ENCODE measurements around the gene LCE3A.

Gene LCE3A

DNA sequence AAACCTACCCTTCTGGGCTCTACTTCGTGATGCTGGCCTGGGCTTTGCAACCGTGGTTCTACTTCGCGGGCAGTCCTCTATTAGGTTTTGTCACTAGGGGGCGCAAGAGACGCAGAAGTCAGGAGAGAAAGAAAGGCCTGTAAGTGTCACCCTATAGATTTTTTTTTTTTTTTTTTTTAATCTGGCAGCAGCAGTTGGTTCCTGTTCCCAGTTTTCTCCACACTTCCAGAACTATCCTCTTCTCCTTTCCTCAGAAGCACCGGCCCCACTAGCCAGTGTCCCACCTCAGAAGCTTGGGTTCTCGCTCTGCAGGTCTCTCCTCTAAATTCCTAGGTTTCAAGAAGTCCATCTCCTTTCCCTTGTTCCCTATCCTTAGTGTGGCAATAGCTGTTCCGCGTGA lies 31.2 kb upstream of the LCE3A start:
- H3K4me3 ChIP-seq (ENCODE audit: control insufficient read depth, low read depth, low read length), result no peak overlapping the region
- TF ChIP-seq, protein P1, sequence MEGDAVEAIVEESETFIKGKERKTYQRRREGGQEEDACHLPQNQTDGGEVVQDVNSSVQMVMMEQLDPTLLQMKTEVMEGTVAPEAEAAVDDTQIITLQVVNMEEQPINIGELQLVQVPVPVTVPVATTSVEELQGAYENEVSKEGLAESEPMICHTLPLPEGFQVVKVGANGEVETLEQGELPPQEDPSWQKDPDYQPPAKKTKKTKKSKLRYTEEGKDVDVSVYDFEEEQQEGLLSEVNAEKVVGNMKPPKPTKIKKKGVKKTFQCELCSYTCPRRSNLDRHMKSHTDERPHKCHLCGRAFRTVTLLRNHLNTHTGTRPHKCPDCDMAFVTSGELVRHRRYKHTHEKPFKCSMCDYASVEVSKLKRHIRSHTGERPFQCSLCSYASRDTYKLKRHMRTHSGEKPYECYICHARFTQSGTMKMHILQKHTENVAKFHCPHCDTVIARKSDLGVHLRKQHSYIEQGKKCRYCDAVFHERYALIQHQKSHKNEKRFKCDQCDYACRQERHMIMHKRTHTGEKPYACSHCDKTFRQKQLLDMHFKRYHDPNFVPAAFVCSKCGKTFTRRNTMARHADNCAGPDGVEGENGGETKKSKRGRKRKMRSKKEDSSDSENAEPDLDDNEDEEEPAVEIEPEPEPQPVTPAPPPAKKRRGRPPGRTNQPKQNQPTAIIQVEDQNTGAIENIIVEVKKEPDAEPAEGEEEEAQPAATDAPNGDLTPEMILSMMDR (conservative IDR thresholded peaks at IDR 0.05; ENCODE audit: control insufficient read depth, insufficient read depth, low read depth, low read length), result peak; percentile 74
- DNase-seq (ENCODE audit: low read depth), result peak; percentile 63

DNA sequence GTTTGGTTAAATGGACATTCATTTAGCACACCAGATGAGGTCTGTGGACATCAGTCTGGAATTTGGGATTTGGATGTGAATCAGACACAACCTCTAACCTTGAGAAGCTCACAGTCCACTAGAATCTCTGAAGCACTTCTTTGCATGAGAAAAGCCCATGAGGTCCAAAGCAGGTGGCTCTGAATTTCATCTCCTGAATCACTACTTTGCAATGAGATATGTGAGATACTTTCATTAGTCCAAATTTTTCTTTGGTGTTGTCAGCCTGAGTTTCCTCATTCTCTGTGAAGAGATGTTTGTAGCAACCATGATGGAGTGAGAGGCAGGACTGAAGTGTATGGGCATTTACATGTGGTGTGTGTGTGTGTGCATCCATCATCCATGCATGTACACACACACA lies 23.8 kb upstream of the LCE3A start:
- no peak overlapping the region for H3K4me3 ChIP-seq (ENCODE audit: control insufficient read depth, low read depth, low read length)
- DNase-seq (ENCODE audit: low read depth), result peak; percentile 3
- TF ChIP-seq, protein P1 (conservative IDR thresholded peaks at IDR 0.05; ENCODE audit: control insufficient read depth, insufficient read depth, low read depth, low read length), result no peak

DNA sequence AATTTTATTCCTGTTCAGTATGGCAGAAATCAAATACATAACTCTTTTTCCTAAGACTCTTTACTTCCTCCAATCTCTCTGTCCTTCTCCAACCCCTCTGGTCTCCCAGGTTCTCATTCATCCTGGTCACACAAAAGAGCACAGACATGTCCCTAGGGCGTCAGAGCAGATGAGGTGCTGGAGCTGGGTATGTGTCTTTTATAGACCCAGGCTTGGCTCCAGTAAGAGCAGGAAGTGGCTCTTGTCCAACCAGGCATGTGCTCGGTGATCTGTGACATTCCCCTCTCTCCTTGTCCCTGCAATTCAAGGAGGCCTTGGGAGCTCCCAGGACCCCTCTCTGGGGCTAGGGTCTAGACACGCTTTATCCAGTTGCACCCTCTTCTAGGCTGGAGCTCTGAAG lies 22.2 kb upstream of the LCE3A start:
- H3K4me3 ChIP-seq (ENCODE audit: control insufficient read depth, low read depth, low read length), result no peak overlapping the region
- DNase-seq (ENCODE audit: low read depth), result no peak
- TF ChIP-seq, protein P1 (conservative IDR thresholded peaks at IDR 0.05; ENCODE audit: control insufficient read depth, insufficient read depth, low read depth, low read length), result no peak

DNA sequence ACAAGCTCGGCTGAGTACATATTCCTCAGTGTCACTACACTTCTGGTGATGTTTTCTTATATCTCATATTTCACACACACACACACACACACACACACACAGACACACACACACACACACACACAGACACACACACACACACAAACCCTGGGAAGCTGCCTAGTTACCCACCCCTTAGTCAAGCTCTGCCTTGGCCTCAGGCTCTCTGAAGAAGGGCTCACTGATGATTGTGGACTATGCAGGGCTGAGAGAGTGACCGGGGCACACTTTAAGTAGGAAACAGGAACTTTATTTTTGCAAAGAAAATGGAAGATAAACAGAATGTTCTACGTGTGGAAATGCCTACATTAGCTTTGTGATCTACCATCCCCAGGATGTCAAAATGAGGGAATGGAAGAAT lies 21.0 kb upstream of the LCE3A start:
- TF ChIP-seq, protein P1 (conservative IDR thresholded peaks at IDR 0.05; ENCODE audit: control insufficient read depth, insufficient read depth, low read depth, low read length), result no peak
- DNase-seq (ENCODE audit: low read depth), result no peak

DNA sequence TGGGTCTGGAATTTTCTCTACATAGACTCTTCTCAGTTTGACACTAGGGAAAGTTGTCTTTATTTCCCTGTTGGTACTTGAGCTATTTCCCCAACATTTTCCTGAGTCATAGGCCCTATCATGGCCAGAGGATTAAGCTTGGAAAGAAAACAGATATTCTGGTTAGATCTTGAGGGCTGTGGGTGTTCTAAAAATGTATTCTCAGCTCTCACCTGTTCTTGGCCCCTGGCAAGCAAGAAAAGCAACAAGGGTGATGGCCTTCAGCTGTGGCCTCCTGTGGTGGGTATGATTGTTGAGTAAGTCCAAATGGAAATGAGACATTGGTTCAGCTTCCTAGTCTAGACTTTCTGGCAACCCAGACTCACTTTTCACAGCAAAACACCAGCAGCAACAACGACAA lies 17.4 kb upstream of the LCE3A start:
- no peak for DNase-seq (ENCODE audit: low read depth)
- H3K4me3 ChIP-seq (ENCODE audit: control insufficient read depth, low read depth, low read length), result no peak overlapping the region
- TF ChIP-seq, protein P1 (conservative IDR thresholded peaks at IDR 0.05; ENCODE audit: control insufficient read depth, insufficient read depth, low read depth, low read length), result no peak

More for the DNA sequence above, 21.0 kb upstream of the LCE3A start:
- H3K4me3 ChIP-seq (ENCODE audit: control insufficient read depth, low read depth, low read length), result no peak overlapping the region

DNA sequence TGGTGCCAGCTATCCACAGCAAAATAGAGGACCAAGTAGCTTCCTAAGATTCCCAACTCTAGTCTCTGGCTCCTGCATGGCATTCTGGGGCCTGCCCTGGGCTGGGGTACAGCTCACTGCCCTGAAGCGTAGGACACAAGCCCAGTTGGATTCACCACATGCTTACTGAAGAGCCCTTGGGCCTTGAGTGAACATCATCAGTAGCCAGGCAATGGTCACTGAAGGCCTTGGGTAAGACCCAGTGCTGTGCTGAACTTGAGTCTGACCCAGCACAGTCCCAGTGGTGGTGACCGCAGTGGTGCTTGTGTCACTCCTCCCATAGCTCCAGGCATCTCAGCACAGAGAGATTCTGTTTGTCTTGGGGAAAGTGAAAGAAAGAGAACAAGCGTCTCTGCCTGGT lies 7.7 kb upstream of the LCE3A start:
- H3K4me3 ChIP-seq (ENCODE audit: control insufficient read depth, low read depth, low read length), result no peak overlapping the region
- TF ChIP-seq, protein P1 (conservative IDR thresholded peaks at IDR 0.05; ENCODE audit: control insufficient read depth, insufficient read depth, low read depth, low read length), result no peak
- DNase-seq (ENCODE audit: low read depth), result no peak

DNA sequence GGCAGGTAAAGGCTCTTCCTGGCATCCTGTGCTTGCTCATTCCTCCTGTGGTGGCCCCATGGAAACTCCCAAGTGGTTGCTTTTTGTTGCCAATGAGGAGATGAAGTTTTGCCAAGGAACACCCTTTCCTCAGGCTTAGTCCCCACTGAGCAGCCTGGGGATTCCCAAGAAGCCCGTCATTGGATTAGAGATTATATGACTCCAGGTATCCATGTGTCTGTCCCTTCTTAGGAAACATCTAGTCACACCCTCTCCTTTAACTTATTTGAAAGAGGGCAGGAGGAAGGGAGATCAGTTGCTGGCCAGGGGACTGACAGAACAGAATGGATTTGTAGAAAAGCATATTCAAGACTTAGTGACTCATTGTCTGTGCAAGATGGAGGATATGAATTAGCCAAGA lies 3.8 kb upstream of the LCE3A start:
- TF ChIP-seq, protein P1 (conservative IDR thresholded peaks at IDR 0.05; ENCODE audit: control insufficient read depth, insufficient read depth, low read depth, low read length), result no peak
- no peak overlapping the region for H3K4me3 ChIP-seq (ENCODE audit: control insufficient read depth, low read depth, low read length)
- DNase-seq (ENCODE audit: low read depth), result no peak
